OCI-M2 (cell line): ENCODE measurements around the gene FCSK.
"Not testable (repeated sequence)": the region's sequence is repeated elsewhere in the genome, so short reads cannot be mapped to it uniquely, and the experiment has no call there.

Experiments
- DNase-seq: peaks from one replicate; lab custom pipeline; 2025; ENCODE audit not compliant: unreplicated experiment; lab: John Stamatoyannopoulos, UW

FCSK gene

GRCh38 chr16:70522216-70523075 lies 68.1 kb downstream of the FCSK start:
- no peak for DNase-seq

GRCh38 chr16:70523076-70523742 lies 68.8 kb downstream of the FCSK start, which contains the start of gene COG4:
Gene COG4 (minus strand): TSS chr16:70523554. CDS start chr16:70523543, 11 bp downstream.
- DNase-seq, result peak; percentile 38

- no peak for DNase-seq
Observed at GRCh38 chr16:70523743-70524398, 69.5 kb downstream of the FCSK start, which contains the start of gene SF3B3. Gene SF3B3 (plus strand): TSS chr16:70523816. CDS start chr16:70526657, 2,841 bp downstream.

- not testable (repeated sequence) for DNase-seq
Observed at GRCh38 chr16:70524399-70524825, 70.0 kb downstream of the FCSK start.

GRCh38 chr16:70526403-70526802 lies 72.0 kb downstream of the FCSK start:
- DNase-seq, result no peak

GRCh38 chr16:70527315-70527996 lies 73.1 kb downstream of the FCSK start:
- no peak for DNase-seq

GRCh38 chr16:70529051-70529777 lies 74.8 kb downstream of the FCSK start:
- DNase-seq, result no peak
